RKO (cell line): Measurements from ENCODE around the gene NBPF10.
"Not testable (repeated sequence)": the region's sequence is repeated elsewhere in the genome, so short reads cannot be mapped to it uniquely, and the experiment has no call there.

Experiments
- DNase-seq: peaks from one replicate; pipeline ENCODE4 v3.0.0-alpha.2; 2016; ENCODE audit warnings: low spot score

NBPF10 gene, protein sequence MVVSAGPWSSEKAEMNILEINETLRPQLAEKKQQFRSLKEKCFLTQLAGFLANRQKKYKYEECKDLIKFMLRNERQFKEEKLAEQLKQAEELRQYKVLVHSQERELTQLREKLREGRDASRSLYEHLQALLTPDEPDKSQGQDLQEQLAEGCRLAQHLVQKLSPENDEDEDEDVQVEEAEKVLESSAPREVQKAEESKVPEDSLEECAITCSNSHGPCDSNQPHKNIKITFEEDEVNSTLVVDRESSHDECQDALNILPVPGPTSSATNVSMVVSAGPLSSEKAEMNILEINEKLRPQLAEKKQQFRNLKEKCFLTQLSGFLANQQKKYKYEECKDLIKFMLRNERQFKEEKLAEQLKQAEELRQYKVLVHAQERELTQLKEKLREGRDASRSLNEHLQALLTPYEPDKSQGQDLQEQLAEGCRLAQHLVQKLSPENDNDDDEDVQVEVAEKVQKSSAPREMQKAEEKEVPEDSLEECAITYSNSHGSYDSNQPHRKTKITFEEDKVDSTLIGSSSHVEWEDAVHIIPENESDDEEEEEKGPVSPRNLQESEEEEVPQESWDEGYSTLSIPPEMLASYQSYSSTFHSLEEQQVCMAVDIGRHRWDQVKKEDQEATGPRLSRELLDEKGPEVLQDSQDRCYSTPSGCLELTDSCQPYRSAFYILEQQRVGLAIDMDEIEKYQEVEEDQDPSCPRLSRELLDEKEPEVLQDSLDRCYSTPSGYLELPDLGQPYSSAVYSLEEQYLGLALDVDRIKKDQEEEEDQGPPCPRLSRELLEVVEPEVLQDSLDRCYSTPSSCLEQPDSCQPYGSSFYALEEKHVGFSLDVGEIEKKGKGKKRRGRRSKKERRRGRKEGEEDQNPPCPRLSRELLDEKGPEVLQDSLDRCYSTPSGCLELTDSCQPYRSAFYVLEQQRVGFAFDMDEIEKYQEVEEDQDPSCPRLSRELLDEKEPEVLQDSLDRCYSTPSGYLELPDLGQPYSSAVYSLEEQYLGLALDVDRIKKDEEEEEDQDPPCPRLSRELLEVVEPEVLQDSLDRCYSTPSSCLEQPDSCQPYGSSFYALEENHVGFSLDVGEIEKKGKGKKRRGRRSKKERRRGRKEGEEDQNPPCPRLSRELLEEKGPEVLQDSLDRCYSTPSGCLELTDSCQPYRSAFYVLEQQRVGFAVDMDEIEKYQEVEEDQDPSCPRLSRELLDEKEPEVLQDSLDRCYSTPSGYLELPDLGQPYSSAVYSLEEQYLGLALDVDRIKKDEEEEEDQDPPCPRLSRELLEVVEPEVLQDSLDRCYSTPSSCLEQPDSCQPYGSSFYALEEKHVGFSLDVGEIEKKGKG (N-terminal part only)

DNA sequence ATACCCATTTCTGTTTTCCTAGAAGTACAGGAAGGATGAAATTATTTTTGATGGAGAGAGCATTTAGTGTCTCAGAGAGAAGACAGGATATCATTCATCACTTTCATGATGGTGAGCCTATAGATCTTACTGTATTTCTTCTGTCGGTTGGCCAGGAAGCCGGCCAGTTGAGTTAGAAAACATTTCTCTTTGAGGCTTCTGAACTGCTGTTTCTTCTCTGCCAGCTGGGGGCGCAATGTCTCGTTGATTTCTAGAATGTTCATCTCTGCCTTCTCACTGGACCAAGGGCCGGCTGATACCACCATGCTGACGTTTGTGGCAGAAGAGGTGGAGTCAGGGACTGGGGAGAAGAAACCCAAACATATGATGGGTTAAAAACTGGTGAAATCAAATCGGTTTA, at the start of gene NBPF10:
Gene NBPF10, minus strand, starts transcription at position 340 of the 400 bp plus-strand sequence. Its CDS starts 35 bp downstream, at position 305.
- DNase-seq = not testable (repeated sequence)

DNA sequence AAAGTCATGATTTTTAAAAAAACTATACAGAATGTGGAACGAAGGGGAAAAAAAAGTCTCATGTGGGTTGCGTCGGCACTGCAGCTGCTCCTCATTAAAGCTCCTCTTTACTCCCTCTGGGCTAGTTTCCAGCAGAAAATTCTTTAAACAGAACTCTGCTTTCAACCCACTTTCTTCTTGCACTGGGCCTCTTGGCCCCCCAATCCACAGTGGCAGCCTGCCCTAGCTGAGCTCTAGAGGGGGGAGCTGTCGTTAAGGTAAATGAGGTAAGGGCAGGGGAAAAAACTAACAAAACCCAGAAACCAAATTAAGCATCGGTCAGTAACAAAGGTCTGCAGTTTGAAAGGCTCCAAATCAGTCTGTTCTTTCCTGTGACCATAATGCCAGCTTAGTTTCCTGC, 29.9 kb upstream of the NBPF10 start:
- DNase-seq = not testable (repeated sequence)

DNA sequence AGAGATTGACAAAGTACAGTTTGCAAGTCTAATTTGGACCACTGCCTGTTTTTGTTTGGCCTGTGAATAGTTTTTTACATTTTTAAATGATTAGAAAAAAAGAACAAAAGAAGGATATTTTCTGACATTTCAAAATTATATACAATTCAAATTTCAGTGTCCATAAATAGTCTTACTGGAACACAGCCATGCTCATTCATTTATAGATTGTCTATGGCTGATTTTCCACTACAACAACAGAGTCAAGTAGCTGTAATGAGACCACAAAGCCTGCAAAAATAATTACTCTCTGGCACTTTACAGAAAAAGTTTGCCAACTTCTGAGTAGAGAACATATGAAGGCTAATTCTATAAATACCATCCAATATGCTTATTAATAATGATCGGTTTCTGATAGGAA, 23.1 kb upstream of the NBPF10 start:
- not testable (repeated sequence) for DNase-seq

DNA sequence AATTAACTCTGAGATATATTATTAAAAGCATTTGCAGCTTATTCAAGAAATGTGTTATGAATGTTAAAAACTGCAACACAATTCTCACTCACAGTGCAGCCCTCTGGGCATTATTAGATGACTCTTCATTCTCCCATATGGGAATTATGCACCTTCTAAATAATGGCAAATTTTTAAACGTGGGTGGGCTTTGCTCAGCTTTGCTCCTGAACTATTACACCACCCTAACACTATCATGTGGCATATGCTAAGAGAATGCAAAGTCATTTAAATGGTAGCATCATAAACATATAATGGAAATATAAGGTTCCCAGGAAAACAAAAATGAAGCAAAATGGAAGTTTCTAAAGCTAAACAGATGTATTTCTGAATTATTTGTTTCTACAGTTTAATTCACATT, 22.7 kb upstream of the NBPF10 start:
- DNase-seq = not testable (repeated sequence)
